GM18868 (cell line): ENCODE measurements around the gene MANF.

ENCODE experiments used
- ATAC-seq: cut with Tn5 transposase; IDR thresholded peaks from one replicate; pipeline ENCODE4 v1.9.1; 2021; ENCODE audit warnings: mild to moderate bottlenecking, moderate library complexity; ENCODE audit not compliant: unreplicated experiment

MANF gene

GRCh38 chr3:51388286-51389029 is 3.4 kb downstream of the MANF start:
- no peak for ATAC-seq

GRCh38 chr3:51389423-51390183 is 4.5 kb downstream of the MANF start:
- ATAC-seq = no peak

- ATAC-seq = no peak
Observed at GRCh38 chr3:51390246-51391074, 5.4 kb downstream of the MANF start.

GRCh38 chr3:51391075-51391565 is 6.0 kb downstream of the MANF start, which contains the start of gene RBM15B:
TSS of gene RBM15B (plus strand) at chr3:51391285. CDS start at chr3:51391400, 115 bp downstream.
- peak; percentile 90 for ATAC-seq

GRCh38 chr3:51391566-51392354 is 6.7 kb downstream of the MANF start:
- peak; percentile 6 for ATAC-seq

- no peak for ATAC-seq
Observed at GRCh38 chr3:51392355-51393133, 7.5 kb downstream of the MANF start.

- ATAC-seq = no peak
Observed at GRCh38 chr3:51393134-51393495, 8.0 kb downstream of the MANF start.

- no peak for ATAC-seq
Observed at GRCh38 chr3:51393564-51393963, 8.5 kb downstream of the MANF start.

- no peak for ATAC-seq
Observed at GRCh38 chr3:51394541-51394940, 9.4 kb downstream of the MANF start.

- no peak for ATAC-seq
Observed at GRCh38 chr3:51395493-51396213, 10.6 kb downstream of the MANF start.

- ATAC-seq = no peak
Observed at GRCh38 chr3:51396401-51396800, 11.3 kb downstream of the MANF start.

GRCh38 chr3:51397392-51397791 is 12.3 kb downstream of the MANF start:
- ATAC-seq = no peak

- no peak for ATAC-seq
Observed at GRCh38 chr3:51398595-51399310, 13.7 kb downstream of the MANF start.

GRCh38 chr3:51400166-51400565 is 15.1 kb downstream of the MANF start:
- no peak for ATAC-seq

GRCh38 chr3:51401735-51402134 is 16.6 kb downstream of the MANF start:
- ATAC-seq = no peak

GRCh38 chr3:51403675-51404074 is 18.6 kb downstream of the MANF start:
- ATAC-seq = no peak

GRCh38 chr3:51408021-51408420 is 22.9 kb downstream of the MANF start:
- no peak for ATAC-seq

GRCh38 chr3:51408813-51409212 is 23.7 kb downstream of the MANF start:
- no peak for ATAC-seq
